ENCODE data around the gene WNT16. TPM values are rescaled to one million over a fixed set of nuclear protein-coding genes. Genes with fewer than 3 reads are reported as not detected.
A peak's percentile ranks its signal among the peaks of the same experiment; 100 is the strongest.

WNT16 gene
- total RNA-seq, 1 experiment from 2014 or later, result not detected

DNA sequence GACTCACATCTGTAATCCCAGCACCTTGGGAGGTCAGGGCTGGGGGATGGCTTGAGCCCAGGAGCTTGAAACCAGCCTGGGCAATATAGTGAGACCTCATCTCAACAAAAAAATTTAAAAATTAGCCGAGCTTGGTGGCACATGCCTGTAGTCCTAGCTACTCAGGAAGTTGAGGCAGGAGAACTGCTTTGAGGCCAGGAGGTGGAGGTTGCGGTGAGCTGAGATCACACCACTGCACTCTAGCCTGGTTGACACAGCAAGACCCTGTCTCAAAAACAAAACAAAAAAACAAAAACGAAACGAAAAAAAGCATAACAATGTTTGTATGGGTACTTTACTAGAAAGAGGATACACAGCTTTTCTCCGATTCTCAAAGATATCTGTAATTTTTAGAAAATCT, 31.8 kb downstream of the WNT16 start:
- no peaks in the 10 kb centered on the region for H3K4me1 ChIP-seq (ENCODE audit: insufficient read depth, low read length)
- H2AFZ ChIP-seq (ENCODE audit: low read length), result no peak overlapping the region
- H3K9ac ChIP-seq (ENCODE audit: low read length), result no peak overlapping the region
- BruUV-seq (replicated peaks), result no TSS peak
- H3K27me3 ChIP-seq (ENCODE audit: low read length), result no peaks in the 10 kb centered on the region
- no peaks in the 10 kb centered on the region for H3F3A ChIP-seq (ENCODE audit: low read length, unreplicated experiment)
- no peak overlapping the region for H3K4me3 ChIP-seq (ENCODE audit: low read length)
- no peaks in the 10 kb centered on the region for H4K20me1 ChIP-seq (ENCODE audit: low read length)
- no peak overlapping the region for H3K4me2 ChIP-seq (ENCODE audit: low read length)
- H3K36me3 ChIP-seq (ENCODE audit: low read depth, low read length), result peaks cover 35% of the 10 kb centered on the region
- ATAC-seq, result no peak
- H3K9me2 ChIP-seq (replicated peaks; ENCODE audit: low read length), result no peaks in the 10 kb centered on the region
- H3K9me3 ChIP-seq (ENCODE audit: low read length), result no peaks in the 10 kb centered on the region
- no peaks in the 10 kb centered on the region for H3K79me2 ChIP-seq (ENCODE audit: low read length)
- intact Hi-C loops (cut with micrococcal nuclease), result no loop called here
- TF ChIP-seq EZH2phosphoT487 (IDR thresholded peaks at IDR 0.05; ENCODE audit: borderline replicate concordance, low read length) (no peak), EZH2 (IDR thresholded peaks at IDR 0.05; ENCODE audit: low read length, unreplicated experiment) (no peak)
- TF ChIP-seq, protein P1, sequence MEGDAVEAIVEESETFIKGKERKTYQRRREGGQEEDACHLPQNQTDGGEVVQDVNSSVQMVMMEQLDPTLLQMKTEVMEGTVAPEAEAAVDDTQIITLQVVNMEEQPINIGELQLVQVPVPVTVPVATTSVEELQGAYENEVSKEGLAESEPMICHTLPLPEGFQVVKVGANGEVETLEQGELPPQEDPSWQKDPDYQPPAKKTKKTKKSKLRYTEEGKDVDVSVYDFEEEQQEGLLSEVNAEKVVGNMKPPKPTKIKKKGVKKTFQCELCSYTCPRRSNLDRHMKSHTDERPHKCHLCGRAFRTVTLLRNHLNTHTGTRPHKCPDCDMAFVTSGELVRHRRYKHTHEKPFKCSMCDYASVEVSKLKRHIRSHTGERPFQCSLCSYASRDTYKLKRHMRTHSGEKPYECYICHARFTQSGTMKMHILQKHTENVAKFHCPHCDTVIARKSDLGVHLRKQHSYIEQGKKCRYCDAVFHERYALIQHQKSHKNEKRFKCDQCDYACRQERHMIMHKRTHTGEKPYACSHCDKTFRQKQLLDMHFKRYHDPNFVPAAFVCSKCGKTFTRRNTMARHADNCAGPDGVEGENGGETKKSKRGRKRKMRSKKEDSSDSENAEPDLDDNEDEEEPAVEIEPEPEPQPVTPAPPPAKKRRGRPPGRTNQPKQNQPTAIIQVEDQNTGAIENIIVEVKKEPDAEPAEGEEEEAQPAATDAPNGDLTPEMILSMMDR (conservative IDR thresholded peaks at IDR 0.05; ENCODE audit: low read depth, low read length), result no peak
- H3K27ac ChIP-seq (ENCODE audit: low read length), result no peak overlapping the region
- POLR2A ChIA-PET (ENCODE audit: unreplicated experiment), result no interaction called here
- CTCF ChIA-PET, result no interaction called here
- no peak for DNase-seq

- no peaks in the 10 kb centered on the region for H3K79me2 ChIP-seq (ENCODE audit: low read length)
- peak; percentile 46 for DNase-seq
- no peak overlapping the region for H3K9ac ChIP-seq (ENCODE audit: low read length)
- POLR2A ChIA-PET (ENCODE audit: unreplicated experiment), result interaction anchor here (0.6 kb wide), 1 partner anchor 30 kb away, joined by 3 read pairs; no protein-coding TSS in a partner anchor
- peaks cover 9% of the 10 kb centered on the region for H3K4me1 ChIP-seq (ENCODE audit: insufficient read depth, low read length)
- intact Hi-C loops (cut with micrococcal nuclease), result loop anchor here (1.0 to 2.0 kb wide), 5 partner anchors 20 to 627 kb away; no protein-coding TSS in a partner anchor
- no TSS peak for BruUV-seq (replicated peaks)
- no peaks in the 10 kb centered on the region for H4K20me1 ChIP-seq (ENCODE audit: low read length)
- H3K36me3 ChIP-seq (ENCODE audit: low read depth, low read length), result peaks cover 38% of the 10 kb centered on the region
- H3K4me2 ChIP-seq (ENCODE audit: low read length), result no peak overlapping the region
- no peaks in the 10 kb centered on the region for H3K27me3 ChIP-seq (ENCODE audit: low read length)
- H3K27ac ChIP-seq (ENCODE audit: low read length), result no peak overlapping the region
- H3K9me2 ChIP-seq (replicated peaks; ENCODE audit: low read length), result no peaks in the 10 kb centered on the region
- no peak overlapping the region for H3K4me3 ChIP-seq (ENCODE audit: low read length)
- ATAC-seq, result peak; percentile 53
- no peaks in the 10 kb centered on the region for H3F3A ChIP-seq (ENCODE audit: low read length, unreplicated experiment)
- H2AFZ ChIP-seq (ENCODE audit: low read length), result no peak overlapping the region
- no peaks in the 10 kb centered on the region for H3K9me3 ChIP-seq (ENCODE audit: low read length)
- CTCF ChIA-PET, result interaction anchor here (0.6 to 1.4 kb wide), 5 partner anchors 29 to 628 kb away, joined by 3 to 8 read pairs (median 5); partner anchors contain the start of gene FAM3C
- TF ChIP-seq EZH2 (IDR thresholded peaks at IDR 0.05; ENCODE audit: low read length, unreplicated experiment), result no peak
- TF ChIP-seq, protein P1 (conservative IDR thresholded peaks at IDR 0.05; ENCODE audit: low read depth, low read length), result peak; percentile 86
These were observed 38.1 kb downstream of the WNT16 start for GRCh38 chr7:121366852-121367431.

DNA sequence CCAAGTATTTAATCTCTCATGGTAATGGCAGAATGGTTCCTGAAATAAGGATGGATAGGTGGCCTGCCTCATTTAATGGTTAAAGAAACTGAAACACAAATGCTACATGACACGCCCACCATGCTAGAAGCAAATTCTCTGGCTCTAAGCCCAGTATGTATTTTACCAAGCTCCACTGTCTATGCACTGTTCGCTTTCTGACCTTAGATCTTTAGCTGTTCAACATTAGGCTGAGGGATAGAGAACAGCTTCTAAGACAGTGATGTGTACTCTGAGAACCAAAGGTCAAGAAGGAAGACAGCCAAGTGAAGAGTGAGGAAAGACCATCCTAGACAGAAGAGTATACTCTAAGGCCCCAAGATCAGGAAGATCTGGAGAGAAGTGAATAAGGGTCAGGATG, 40.7 kb downstream of the WNT16 start:
- TF ChIP-seq EZH2 (IDR thresholded peaks at IDR 0.05; ENCODE audit: low read length, unreplicated experiment), result no peak
- TF ChIP-seq, protein P1 (conservative IDR thresholded peaks at IDR 0.05; ENCODE audit: low read depth, low read length), result no peak
- TF ChIP-seq EZH2phosphoT487 (IDR thresholded peaks at IDR 0.05; ENCODE audit: borderline replicate concordance, low read length), result no peak
- ATAC-seq, result peak; percentile 56
- no peaks in the 10 kb centered on the region for H3K9me3 ChIP-seq (ENCODE audit: low read length)
- BruUV-seq (replicated peaks), result no TSS peak
- H3K4me3 ChIP-seq (ENCODE audit: low read length), result no peak overlapping the region
- H3K9ac ChIP-seq (ENCODE audit: low read length), result no peak overlapping the region
- no peaks in the 10 kb centered on the region for H3K27me3 ChIP-seq (ENCODE audit: low read length)
- no peaks in the 10 kb centered on the region for H4K20me1 ChIP-seq (ENCODE audit: low read length)
- H3F3A ChIP-seq (ENCODE audit: low read length, unreplicated experiment), result no peaks in the 10 kb centered on the region
- no peaks in the 10 kb centered on the region for H3K79me2 ChIP-seq (ENCODE audit: low read length)
- H2AFZ ChIP-seq (ENCODE audit: low read length), result no peak overlapping the region
- ChIA-PET CTCF (no interaction called here), POLR2A (ENCODE audit: unreplicated experiment) (interaction anchor here (0.6 kb wide), 1 partner anchor 26 kb away, joined by 3 read pairs; no protein-coding TSS in a partner anchor)
- DNase-seq, result peak; percentile 33
- H3K27ac ChIP-seq (ENCODE audit: low read length), result no peak overlapping the region
- intact Hi-C loops (cut with micrococcal nuclease), result no loop called here
- peaks cover 9% of the 10 kb centered on the region for H3K4me1 ChIP-seq (ENCODE audit: insufficient read depth, low read length)
- no peak overlapping the region for H3K4me2 ChIP-seq (ENCODE audit: low read length)
- peaks cover 27% of the 10 kb centered on the region for H3K36me3 ChIP-seq (ENCODE audit: low read depth, low read length)
- no peaks in the 10 kb centered on the region for H3K9me2 ChIP-seq (replicated peaks; ENCODE audit: low read length)

Measured in PC-3 (cell line).